HG02938 (cell line): ENCODE measurements around the gene RSPH3.

ENCODE experiments used
- ATAC-seq: cut with Tn5 transposase; IDR thresholded peaks from one replicate; pipeline ENCODE4 v1.9.1; 2021; ENCODE audit warnings: mild to moderate bottlenecking, moderate library complexity; ENCODE audit not compliant: unreplicated experiment

Gene RSPH3

DNA sequence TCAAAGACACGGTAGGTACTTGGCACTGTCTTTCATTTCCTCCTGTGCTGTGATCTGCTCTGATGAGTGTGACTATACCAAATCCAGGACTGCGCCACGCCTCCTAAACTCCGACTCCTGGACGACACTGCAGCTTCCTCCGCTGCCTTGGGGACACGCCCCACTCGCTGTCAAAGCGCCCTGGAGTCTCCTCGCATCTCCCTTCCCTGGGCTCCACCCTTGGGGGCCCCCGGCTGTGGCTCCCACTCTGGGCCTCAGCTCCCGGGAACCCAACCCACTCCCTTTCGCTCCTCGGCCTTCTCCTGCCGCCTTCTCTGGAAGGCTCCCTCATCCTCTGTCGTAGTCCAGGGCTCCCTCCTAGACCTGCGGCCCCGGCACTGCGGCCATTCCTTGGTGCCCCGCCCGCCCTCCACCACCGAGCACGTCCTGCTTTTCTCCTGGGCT is 61.2 kb downstream of the RSPH3 start:
- no peak for ATAC-seq

GRCh38 chr6:158938220-158938619 is 61.8 kb downstream of the RSPH3 start:
- no peak for ATAC-seq

- ATAC-seq = no peak
Measured at GRCh38 chr6:158934157-158934556, 65.8 kb downstream of the RSPH3 start.

DNA sequence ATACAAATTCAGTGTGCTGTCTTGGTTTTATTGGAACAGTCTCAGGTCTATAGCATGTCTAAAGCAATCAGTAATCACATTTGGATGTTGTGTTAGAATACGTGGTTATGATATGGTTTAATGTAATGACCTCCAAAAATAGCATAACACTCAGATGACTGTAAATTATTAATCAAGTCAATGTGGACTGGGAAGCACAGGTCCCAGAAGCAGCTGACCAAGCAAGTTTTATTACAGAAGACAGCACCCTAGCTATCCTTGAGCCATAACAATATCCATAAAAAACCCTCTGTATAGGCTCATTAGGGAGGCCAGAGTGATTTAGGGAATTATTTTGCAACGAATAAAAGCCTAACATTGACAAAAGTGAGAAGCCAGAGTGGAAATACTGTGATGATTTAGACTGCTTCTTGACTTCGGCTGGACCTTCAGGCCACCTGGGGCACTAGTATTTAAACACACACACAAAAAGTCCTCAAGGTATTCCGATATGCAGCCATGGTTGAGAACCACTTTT is 66.9 kb downstream of the RSPH3 start:
- no peak for ATAC-seq

- no peak for ATAC-seq
Measured at GRCh38 chr6:158928068-158928467, 71.9 kb downstream of the RSPH3 start.

DNA sequence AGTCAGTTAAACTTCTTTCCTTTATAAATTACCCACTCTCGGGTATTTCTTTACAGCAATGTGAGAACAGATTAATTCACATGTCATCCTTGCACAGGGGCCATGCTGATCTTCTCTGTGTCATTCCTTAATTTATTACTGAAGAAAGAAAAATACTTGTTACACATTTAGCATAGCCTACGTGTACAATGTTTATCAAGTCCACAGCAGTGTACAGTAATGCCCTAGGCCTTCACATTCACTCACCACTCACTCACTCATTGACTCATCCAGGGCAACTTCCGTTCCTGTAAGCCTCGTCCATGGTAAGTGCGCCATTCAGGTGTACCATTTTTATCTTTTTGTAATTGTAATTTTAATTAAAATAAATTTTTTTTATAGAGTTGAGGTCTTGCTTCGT is 73.6 kb downstream of the RSPH3 start:
- no peak for ATAC-seq

- ATAC-seq = no peak
Measured at GRCh38 chr6:158924499-158925455, 75.2 kb downstream of the RSPH3 start.

GRCh38 chr6:158923805-158924498 is 76.0 kb downstream of the RSPH3 start:
- ATAC-seq = no peak
